Putamen (tissue), 1 donor: ENCODE data around the gene ZIC4.

Experiments used
- DNase-seq: peaks from one replicate; pipeline ENCODE4 v3.0.0-alpha.2; 2016; ENCODE audit warnings: low spot score

The ZIC4 gene

GRCh38 chr3:147390589-147391569, 15.5 kb downstream of the ZIC4 start:
- DNase-seq: no peak

DNA sequence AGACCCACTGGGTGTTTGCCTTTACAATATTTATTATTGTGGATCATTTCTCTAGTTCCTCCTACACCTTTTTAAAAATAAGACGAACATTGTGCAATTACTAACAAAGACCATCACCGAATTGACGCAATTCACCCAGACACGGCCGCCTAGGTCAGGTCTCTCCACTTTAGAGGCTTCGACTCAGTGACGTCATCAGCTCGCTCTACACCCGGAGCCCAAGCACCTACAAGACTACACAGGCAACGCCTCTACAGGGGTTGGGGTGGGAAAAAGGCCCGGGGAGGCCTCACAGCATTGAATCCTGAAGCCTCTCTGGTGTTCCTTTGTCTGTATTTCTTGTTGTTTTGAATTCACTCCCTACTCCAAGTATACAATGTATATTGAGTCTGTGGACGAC, 16.6 kb downstream of the ZIC4 start:
- no peak for DNase-seq

DNA sequence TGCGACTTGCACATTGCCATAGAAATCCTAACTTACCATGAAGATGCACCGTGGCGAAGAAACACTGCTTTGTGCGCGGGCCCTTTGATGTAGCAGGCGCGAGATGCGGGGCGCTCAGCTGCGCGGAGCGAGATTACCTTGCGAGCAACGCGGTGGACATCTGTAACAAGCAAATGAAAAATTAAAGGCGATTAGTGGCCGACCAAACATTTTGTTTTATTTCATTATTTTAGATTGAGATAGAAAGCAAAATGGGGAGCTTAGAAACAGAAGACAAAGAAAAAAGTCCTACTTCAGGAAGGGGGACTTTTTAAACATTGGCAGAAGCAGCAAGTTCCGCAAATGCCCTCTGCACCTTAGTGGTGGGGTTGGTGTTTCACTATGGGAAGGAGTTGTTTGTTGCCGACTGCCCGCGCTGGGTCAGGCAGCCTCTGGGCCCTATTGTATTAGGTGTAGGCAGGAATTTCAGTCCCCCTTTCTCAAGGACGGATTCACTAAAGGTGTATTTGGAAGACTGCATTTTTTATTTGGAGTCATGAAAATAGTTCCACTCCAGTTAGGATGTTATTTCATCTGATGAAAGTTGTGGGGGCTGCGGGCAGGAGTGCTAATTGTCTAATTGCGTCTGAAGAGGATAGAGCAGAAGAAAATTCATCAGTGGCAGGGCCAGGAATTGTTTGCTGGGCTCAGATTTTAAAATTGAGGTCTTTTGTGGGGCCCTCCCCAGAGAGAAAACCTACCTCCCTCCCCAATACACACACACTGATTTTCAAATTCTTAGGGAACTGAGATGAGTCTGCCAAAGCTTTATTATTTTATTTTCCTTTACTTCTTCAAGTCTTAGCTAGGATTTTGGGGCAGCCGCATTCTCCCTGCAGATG, 17.4 kb downstream of the ZIC4 start:
- no peak for DNase-seq

GRCh38 chr3:147387885-147388699, 18.3 kb downstream of the ZIC4 start:
- DNase-seq: no peak

GRCh38 chr3:147387291-147387884, 19.0 kb downstream of the ZIC4 start:
- DNase-seq: no peak

DNA sequence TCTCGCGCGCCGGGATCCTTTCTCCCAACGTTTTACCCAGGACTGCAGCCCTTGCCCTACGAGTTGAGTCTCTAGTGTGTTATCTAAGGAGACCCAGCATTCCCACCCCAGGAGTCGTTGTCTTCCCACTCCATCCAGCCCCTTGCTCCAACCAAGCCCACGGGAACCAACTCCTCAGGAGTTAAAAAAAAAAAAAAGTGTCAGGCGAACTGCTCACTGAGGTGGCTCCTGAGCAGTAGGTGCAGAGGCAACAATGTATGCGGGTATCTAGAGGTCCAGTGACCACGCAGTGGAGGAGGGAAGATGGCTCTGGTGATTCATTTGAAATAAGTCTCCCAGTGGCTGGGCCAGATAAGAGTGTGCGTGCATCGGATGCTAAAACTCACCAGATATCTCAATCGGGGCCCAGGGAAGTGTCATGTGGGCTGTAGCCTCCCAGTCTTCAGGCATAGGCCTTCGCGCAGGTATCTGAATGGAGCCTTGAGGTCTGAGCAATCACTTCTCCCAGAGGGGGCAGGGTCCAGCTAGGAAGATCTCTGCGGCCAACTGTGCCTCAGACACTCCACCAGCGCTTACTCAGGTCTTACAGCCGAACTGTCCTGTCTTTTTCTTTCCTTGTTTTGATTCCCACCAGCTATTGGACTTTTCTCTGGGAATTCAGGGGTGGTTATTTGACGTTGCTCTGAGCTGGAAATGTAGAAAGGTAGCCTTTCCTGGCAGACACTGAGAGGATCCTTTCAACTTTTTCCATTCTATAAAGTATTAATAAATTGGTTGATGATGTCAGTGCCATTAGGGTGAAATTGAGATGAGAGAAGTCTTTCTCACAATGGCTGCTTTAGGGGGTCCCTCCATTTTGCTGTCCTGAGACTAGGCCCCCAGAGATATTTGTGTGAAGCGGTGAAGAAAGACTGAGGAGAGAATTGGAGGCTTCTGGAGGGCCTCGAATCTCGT, 21.0 kb downstream of the ZIC4 start:
- no peak for DNase-seq

DNA sequence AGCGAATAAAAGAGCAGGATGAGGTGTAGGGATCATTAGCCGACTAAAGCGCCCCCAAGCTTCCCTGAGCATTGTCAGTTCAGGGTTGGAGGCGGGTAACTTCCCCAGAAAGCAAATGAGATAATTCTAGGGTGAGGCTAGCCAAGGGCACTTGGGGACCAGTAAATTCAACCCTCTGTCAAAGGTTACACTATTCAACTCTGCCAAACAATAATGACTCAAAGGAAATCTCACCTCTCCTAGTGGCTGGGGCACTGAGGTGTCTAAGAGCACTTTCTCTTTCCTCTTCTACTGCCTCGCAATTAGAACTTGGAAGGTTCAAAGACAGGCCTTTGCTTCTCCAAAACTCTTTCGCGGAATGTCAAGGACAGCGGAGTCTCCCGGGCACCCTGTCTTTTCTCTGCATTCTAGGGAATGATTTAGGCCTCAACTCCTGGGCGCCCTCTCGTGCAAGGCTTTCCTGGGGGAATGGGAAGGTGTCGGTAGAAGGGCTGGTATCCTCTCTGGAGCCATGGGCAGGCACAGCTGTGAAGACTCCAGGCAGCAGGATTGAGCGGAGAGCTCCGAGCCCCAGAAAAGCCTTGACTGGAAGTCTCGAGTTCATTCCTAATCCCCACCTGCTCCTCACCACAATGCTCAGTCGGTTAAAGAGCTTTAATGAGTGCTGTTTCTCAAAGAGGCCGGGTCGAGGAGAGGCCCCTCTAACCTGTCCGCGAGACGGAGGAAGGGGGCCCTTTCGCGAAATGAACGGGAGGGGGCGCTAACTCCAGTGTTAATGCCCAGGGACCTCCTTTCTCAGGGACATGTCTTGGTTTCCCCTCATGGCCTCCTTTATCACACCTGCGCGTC, 21.9 kb downstream of the ZIC4 start:
- DNase-seq: no peak

- DNase-seq: no peak
Observed at GRCh38 chr3:147383617-147384016, 22.7 kb downstream of the ZIC4 start.

GRCh38 chr3:147381596-147381995, 24.7 kb downstream of the ZIC4 start:
- no peak for DNase-seq

- DNase-seq: no peak
Observed at GRCh38 chr3:147380977-147381376, 25.4 kb downstream of the ZIC4 start.

DNA sequence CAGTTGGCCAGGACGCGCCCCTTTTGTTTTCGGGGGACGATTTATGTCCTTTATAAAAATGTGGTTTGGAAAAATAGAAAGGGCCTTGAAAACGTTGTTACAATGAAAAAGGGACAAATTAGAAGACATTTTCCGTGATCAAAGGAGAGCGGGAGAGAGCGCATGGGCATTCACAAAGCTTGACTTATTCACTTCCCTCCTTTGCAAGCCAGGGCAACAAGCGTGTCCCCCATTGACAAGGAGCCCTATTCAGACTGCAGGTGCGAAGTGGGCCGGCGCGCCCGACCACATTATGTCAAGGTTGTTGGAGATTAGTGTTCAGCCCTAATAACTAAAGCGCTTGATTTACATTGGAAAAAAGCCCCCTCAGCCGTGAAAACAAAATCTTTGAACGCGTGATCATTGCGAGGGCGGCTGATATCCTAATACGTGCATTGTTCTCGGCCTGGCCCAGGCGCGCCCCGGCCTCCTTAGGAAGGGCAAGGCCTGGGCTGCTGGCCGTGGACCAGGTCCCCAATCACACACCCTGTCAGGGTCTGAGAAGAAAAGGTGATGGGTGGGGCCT, 25.9 kb downstream of the ZIC4 start:
- no peak for DNase-seq

DNA sequence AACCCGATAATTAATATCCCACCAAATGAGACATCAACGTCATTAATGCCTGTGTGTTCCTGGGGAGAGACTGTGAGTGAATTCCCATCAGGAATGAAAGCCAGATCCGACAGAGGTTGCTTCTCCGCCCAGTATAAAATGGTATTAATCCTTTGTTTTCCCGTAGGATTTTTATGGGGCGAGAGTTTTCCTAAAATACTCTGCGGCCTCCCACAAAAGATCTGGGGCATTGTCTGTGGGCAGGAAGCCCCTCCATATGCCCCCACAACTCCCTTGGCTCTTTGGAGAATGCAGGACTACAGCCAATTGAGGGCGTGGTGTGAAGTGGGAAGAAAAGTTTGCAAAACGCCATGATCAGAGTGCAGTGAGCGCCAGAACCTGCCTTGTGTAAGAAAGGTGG, 26.7 kb downstream of the ZIC4 start:
- no peak for DNase-seq

- DNase-seq: no peak
Observed at GRCh38 chr3:147377412-147378367, 28.7 kb downstream of the ZIC4 start.

DNA sequence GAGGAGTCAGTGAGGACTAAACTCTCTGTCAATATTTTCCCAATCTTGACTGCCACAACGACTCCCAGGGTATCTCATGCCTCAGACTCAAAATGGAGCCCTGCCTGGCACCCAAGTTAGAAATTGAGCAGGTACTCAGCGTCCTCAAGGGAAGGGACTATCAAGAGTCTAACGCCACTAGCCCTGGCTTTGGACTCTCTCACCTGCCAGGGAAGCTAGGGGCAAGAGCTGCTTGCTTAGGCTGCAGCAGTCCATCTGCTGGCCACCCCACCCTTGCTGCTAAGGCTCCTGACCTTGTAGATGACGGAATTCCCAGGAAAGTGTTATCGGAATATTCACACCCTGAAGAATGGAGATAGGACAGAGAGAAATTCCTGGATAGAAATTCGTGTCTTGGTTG, 33.0 kb downstream of the ZIC4 start:
- DNase-seq: no peak

GRCh38 chr3:147372525-147373027, 33.8 kb downstream of the ZIC4 start:
- DNase-seq: no peak

- no peak for DNase-seq
Observed at GRCh38 chr3:147371771-147372340, 34.5 kb downstream of the ZIC4 start.

GRCh38 chr3:147371140-147371539, 35.2 kb downstream of the ZIC4 start:
- DNase-seq: no peak
